ENCODE data around the gene CACNA2D3.

GRCh38 chr3:54564374-54564925 is 442.1 kb downstream of the CACNA2D3 start:
- no peak for TF ChIP-seq CTCF (conservative IDR thresholded peaks at IDR 0.05 in 1 of 2, IDR thresholded peaks at IDR 0.05 in 1 of 2; ENCODE audit: extremely low read depth in 1 of 2, insufficient read depth in 1 of 2, low read depth in 1 of 2, low read length in 2 of 2)
- TF ChIP-seq EZH2 (IDR thresholded peaks at IDR 0.05; ENCODE audit: borderline replicate concordance, low read length), result no peak
